ENCODE measurements around the gene TAF1L.
A peak's percentile ranks its signal among the peaks of the same experiment; 100 is the strongest.
"Not testable (repeated sequence)": the region's sequence is repeated elsewhere in the genome, so short reads cannot be mapped to it uniquely, and the experiment has no call there.

Gene TAF1L

DNA sequence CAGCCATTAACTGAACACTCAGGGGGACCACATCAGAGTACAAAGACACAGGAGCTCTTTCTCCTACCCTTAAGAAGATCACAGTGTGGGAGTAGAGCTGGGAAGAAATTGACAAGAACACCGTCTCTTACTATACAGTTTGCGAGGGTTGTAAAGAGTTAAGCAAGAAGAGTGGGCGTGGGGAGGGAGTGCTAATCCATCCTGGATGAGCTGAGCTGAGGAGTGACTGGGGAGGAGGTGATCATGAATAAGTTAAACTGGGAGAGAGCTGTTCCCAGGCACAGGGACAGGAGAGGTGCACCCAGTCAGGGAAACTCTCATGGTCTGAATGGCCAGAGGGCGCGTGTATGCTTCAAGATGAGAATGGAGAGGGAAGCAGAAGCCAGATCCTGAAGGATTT is 17.2 kb downstream of the TAF1L start:
- no peaks in the 10 kb centered on the region for H3K9me3 ChIP-seq
- H3K4me3 ChIP-seq, result no peak overlapping the region
- no peak for DNase-seq (ENCODE audit: low spot score in 2 of 2)
- no peaks in the 10 kb centered on the region for H3K36me3 ChIP-seq (replicated peaks)
- H3K4me1 ChIP-seq, result no peaks in the 10 kb centered on the region
- in situ Hi-C loops (cut with MboI; ENCODE audit: low sequenced_read_pairs), result no loop called here
- H3K27me3 ChIP-seq (ENCODE audit: low read depth), result peaks cover 5% of the 10 kb centered on the region; the same call in 1 of the 2 replicates

GRCh38 chr9:32606811-32607210 is 28.7 kb downstream of the TAF1L start:
- in situ Hi-C loops (cut with MboI; ENCODE audit: low sequenced_read_pairs), result no loop called here
- Histone ChIP-seq H3K36me3 (replicated peaks) (no peaks in the 10 kb centered on the region), H3K4me3 (no peak overlapping the region), H3K27me3 (ENCODE audit: low read depth) (0 out of 2 replicates have a peak, but pooled peaks cover 2% of the 10 kb centered on the region), H3K4me1 (no peaks in the 10 kb centered on the region), H3K9me3 (no peaks in the 10 kb centered on the region)
- DNase-seq (ENCODE audit: low spot score in 2 of 2), result no peak

- DNase-seq (ENCODE audit: low spot score in 2 of 2), result no peak
- Histone ChIP-seq H3K9me3 (no peaks in the 10 kb centered on the region), H3K4me1 (no peaks in the 10 kb centered on the region), H3K27me3 (ENCODE audit: low read depth) (0 out of 2 replicates have a peak, but pooled peaks cover 6% of the 10 kb centered on the region), H3K36me3 (replicated peaks) (no peaks in the 10 kb centered on the region), H3K4me3 (no peak overlapping the region)
- in situ Hi-C loops (cut with MboI; ENCODE audit: low sequenced_read_pairs), result no loop called here
These were observed 31.3 kb downstream of the TAF1L start for GRCh38 chr9:32603914-32604852.

GRCh38 chr9:32599021-32599420 is 36.4 kb downstream of the TAF1L start:
- H3K36me3 ChIP-seq (replicated peaks); H3K27me3 ChIP-seq (ENCODE audit: low read depth); H3K4me3 ChIP-seq; DNase-seq (ENCODE audit: low spot score in 2 of 2); H3K4me1 ChIP-seq; H3K9me3 ChIP-seq; in situ Hi-C loops (cut with MboI; ENCODE audit: low sequenced_read_pairs): not testable (repeated sequence)

- no peaks in the 10 kb centered on the region for H3K4me1 ChIP-seq
- DNase-seq (ENCODE audit: low spot score in 2 of 2), result no peak
- no peak overlapping the region for H3K4me3 ChIP-seq
- H3K36me3 ChIP-seq (replicated peaks), result no peaks in the 10 kb centered on the region
- H3K9me3 ChIP-seq, result no peaks in the 10 kb centered on the region
- in situ Hi-C loops (cut with MboI; ENCODE audit: low sequenced_read_pairs), result no loop called here
- H3K27me3 ChIP-seq (ENCODE audit: low read depth), result 0 out of 2 replicates have a peak, but pooled peaks cover 6% of the 10 kb centered on the region
These were observed 38.5 kb downstream of the TAF1L start for GRCh38 chr9:32596936-32597335.

GRCh38 chr9:32596096-32596865 is 39.2 kb downstream of the TAF1L start:
- DNase-seq (ENCODE audit: low spot score in 2 of 2), result no peak
- 0 out of 2 replicates have a peak, but pooled peaks cover 3% of the 10 kb centered on the region for H3K27me3 ChIP-seq (ENCODE audit: low read depth)
- no peaks in the 10 kb centered on the region for H3K4me1 ChIP-seq
- no peaks in the 10 kb centered on the region for H3K36me3 ChIP-seq (replicated peaks)
- H3K9me3 ChIP-seq, result no peaks in the 10 kb centered on the region
- in situ Hi-C loops (cut with MboI; ENCODE audit: low sequenced_read_pairs), result no loop called here
- H3K4me3 ChIP-seq, result no peak overlapping the region

DNA sequence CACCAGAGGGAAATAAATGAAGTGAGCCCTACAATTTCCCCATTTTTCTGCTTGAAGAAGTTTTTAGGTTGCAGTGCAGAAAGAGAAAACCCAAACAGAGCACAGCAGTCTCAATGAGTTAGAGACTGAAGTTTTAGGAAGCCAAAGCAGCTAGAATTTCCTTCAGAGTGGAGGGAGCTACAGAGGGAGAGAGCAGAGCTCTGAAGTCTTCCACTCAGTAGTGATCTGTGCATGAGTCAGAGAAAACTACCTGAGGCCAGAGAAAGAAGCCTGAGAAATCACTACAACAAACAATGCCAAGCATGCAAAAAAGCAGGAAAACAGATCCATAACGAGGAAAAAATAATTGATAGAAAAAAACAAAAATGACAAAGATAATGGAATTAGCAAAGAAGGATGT is 44.6 kb downstream of the TAF1L start:
- H3K9me3 ChIP-seq, result no peaks in the 10 kb centered on the region; the same call in 1 of the 2 replicates
- H3K4me1 ChIP-seq, result no peaks in the 10 kb centered on the region
- DNase-seq (ENCODE audit: low spot score in 2 of 2), result no peak
- H3K4me3 ChIP-seq, result no peak overlapping the region
- H3K36me3 ChIP-seq (replicated peaks), result no peaks in the 10 kb centered on the region
- in situ Hi-C loops (cut with MboI; ENCODE audit: low sequenced_read_pairs), result no loop called here
- H3K27me3 ChIP-seq (ENCODE audit: low read depth), result 0 out of 2 replicates have a peak, but pooled peaks cover 3% of the 10 kb centered on the region

DNA sequence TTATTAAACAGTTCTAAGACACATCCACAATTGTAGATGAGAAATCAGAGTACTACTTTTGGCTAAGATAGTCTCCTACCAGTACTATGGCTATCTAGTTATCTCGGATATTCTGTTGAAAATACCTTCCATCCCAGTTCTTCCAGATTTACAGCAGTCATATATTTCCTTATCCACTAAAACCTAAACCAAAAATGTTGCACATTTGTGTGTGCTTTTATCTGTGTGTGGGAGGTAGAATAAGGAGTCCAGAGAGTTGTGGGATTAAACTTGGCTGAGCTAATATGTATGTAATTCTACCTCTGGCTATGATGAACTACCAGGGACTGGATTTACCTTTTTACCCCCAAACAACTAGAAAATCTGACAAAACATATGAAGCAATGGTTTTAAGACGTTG is 45.0 kb downstream of the TAF1L start:
- H3K9me3 ChIP-seq, result no peaks in the 10 kb centered on the region; the same call in 1 of the 2 replicates
- H3K27me3 ChIP-seq (ENCODE audit: low read depth), result peaks cover 4% of the 10 kb centered on the region; the same call in 1 of the 2 replicates
- no peak for DNase-seq (ENCODE audit: low spot score in 2 of 2)
- no peak overlapping the region for H3K4me3 ChIP-seq
- H3K36me3 ChIP-seq (replicated peaks), result no peaks in the 10 kb centered on the region
- in situ Hi-C loops (cut with MboI; ENCODE audit: low sequenced_read_pairs), result no loop called here
- no peaks in the 10 kb centered on the region for H3K4me1 ChIP-seq

- Histone ChIP-seq H3K27me3 (ENCODE audit: low read depth) (peaks cover 6% of the 10 kb centered on the region; the same call in 1 of the 2 replicates), H3K4me1 (no peaks in the 10 kb centered on the region), H3K4me3 (no peak overlapping the region), H3K36me3 (replicated peaks) (no peaks in the 10 kb centered on the region), H3K9me3 (no peaks in the 10 kb centered on the region; the same call in 1 of the 2 replicates)
- in situ Hi-C loops (cut with MboI; ENCODE audit: low sequenced_read_pairs), result loop anchor here (5.0 kb wide), 1 partner anchor 383 kb away; no protein-coding TSS in a partner anchor
- DNase-seq (ENCODE audit: low spot score in 2 of 2), result peak in 1 of 2 experiments; percentile 47
These were observed 46.3 kb downstream of the TAF1L start for GRCh38 chr9:32589083-32589723.

DNA sequence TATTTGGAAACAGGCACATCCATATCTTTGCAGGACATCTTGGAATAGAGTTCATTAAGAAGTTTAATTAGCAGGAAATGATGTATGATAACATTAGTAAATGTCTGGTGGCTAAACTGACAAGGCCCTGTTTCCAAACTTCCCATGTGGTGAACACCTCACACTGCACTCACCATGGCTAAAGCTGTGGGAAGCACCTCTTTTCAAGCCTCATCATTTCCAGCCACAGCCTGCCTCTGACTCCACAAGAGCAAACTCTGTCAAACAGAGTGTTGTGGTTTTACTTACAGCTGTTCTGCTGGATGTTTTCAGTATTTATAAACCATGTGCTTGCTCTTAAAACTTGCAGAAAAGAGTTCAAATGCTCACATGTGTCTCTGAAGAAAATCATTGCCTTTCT is 47.6 kb downstream of the TAF1L start:
- H3K4me1 ChIP-seq, result no peaks in the 10 kb centered on the region
- H3K4me3 ChIP-seq, result no peak overlapping the region
- in situ Hi-C loops (cut with MboI; ENCODE audit: low sequenced_read_pairs), result loop anchor here (5.0 kb wide), 1 partner anchor 384 kb away; no protein-coding TSS in a partner anchor
- DNase-seq (ENCODE audit: low spot score in 2 of 2), result no peak
- no peaks in the 10 kb centered on the region for H3K36me3 ChIP-seq (replicated peaks)
- no peaks in the 10 kb centered on the region; the same call in 1 of the 2 replicates for H3K9me3 ChIP-seq
- H3K27me3 ChIP-seq (ENCODE audit: low read depth), result peaks cover 6% of the 10 kb centered on the region

DNA sequence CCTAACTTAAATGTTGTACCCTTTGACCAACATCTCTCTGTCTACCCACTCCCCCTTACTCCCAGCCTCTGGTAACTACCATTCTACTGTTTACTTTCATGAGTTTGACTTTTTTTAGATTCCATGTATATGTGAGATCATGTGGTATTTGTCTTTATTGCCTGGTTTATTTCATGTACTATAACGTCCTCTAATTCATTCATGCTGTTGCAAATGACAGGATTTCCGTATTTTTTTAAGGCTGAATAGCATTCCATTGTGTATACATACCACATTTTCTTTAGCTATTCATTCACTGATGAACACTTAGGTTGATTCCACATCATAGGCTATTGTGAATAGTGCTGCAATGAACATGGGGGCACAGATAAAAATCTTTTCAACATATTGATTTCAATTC is 50.7 kb downstream of the TAF1L start:
- H3K4me1 ChIP-seq, result no peaks in the 10 kb centered on the region
- no peaks in the 10 kb centered on the region for H3K36me3 ChIP-seq (replicated peaks)
- H3K27me3 ChIP-seq (ENCODE audit: low read depth), result peaks cover 6% of the 10 kb centered on the region
- H3K9me3 ChIP-seq, result no peaks in the 10 kb centered on the region; the same call in 1 of the 2 replicates
- in situ Hi-C loops (cut with MboI; ENCODE audit: low sequenced_read_pairs), result loop anchor here (5.0 kb wide), 1 partner anchor 388 kb away; no protein-coding TSS in a partner anchor
- H3K4me3 ChIP-seq, result no peak overlapping the region
- DNase-seq (ENCODE audit: low spot score in 2 of 2), result no peak

DNA sequence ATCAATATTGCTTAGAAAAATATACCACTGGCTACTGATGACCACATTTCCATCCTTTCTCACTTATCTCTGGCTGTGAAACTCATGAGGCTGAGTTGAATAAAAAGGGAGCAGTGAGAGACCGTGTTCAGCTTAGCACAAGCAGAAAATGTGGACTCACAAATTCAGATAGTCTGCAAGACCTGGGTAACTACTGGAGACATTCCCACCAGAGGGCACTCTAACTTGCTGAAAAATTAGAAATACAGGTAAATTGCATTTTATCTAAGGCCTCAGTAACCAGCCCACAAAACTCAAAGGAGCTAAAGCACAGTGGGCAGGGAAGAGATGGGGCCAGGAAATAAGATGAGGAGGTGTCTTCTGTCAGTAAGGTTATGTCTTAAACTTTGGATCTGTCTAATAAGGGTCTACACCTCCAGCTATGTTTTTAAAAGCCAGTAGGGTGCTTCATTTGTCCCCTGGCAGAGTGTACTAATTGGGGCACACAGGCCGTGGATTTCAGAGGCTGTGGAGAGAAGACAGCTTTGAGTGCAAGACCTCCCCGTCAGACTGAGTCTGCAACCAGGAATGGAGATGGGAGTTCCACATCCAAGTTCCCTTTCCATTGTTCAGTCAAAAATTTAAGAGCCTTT is 53.8 kb downstream of the TAF1L start:
- Histone ChIP-seq H3K36me3 (replicated peaks) (no peaks in the 10 kb centered on the region), H3K27me3 (ENCODE audit: low read depth) (peaks cover 6% of the 10 kb centered on the region), H3K9me3 (no peaks in the 10 kb centered on the region; the same call in 1 of the 2 replicates), H3K4me3 (no peak overlapping the region), H3K4me1 (0 out of 2 replicates have a peak, but pooled peaks cover 3% of the 10 kb centered on the region)
- in situ Hi-C loops (cut with MboI; ENCODE audit: low sequenced_read_pairs), result no loop called here
- peak; percentile 56 to 62 for DNase-seq (ENCODE audit: low spot score in 2 of 2)
